K562 (cell line): ENCODE data around the gene NLGN2.

Source experiments
- BHLHE40 ChIP-seq: IDR thresholded peaks from 2 replicates; pipeline ENCODE4 v1.6.1; 2011; ENCODE audit warnings: low read length, improper control_type of control experiment
- CTCF ChIP-seq, 3 experiments: IDR thresholded peaks in 2 of 3; conservative IDR thresholded peaks in 1 of 3; 2 replicates each; pipeline ENCODE4 v1.5.1; 2011 to 2012; ENCODE audit warnings: low read length in 3 of 3, mild to moderate bottlenecking in 3 of 3, control low read depth in 2 of 3, improper control_type of control experiment in 1 of 3, inconsistent platforms in 1 of 3, low read depth in 1 of 3, mixed read lengths in 1 of 3, moderate library complexity in 1 of 3; ENCODE audit not compliant: insufficient read depth in 2 of 3
- GATA2 ChIP-seq: sonication (generic); formaldehyde crosslinking; IDR thresholded peaks from 2 replicates; pipeline ENCODE4 v1.4.0; 2020; ENCODE audit warnings: mild to moderate bottlenecking, missing genetic modification reagents
- KDM1A ChIP-seq, 2 experiments: fragments of 450-650 bp; IDR thresholded peaks; 2 replicates each; pipeline ENCODE4 v1.6.1; 2016; ENCODE audit warnings: mild to moderate bottlenecking in 2 of 2
- MTA1 ChIP-seq: fragments of 450-650 bp; IDR thresholded peaks from 2 replicates; pipeline ENCODE4 v1.6.1; 2017; ENCODE audit warnings: borderline replicate concordance
- RB1 ChIP-seq: fragments of 450-650 bp; IDR thresholded peaks from 2 replicates; pipeline ENCODE4 v1.6.1; 2017; ENCODE audit warnings: low read depth, mild to moderate bottlenecking
- RFX5 ChIP-seq: IDR thresholded peaks from 2 replicates; pipeline ENCODE4 v1.6.1; 2011; ENCODE audit warnings: low read depth, mild to moderate bottlenecking, improper control_type of control experiment, low read length
- SP1 ChIP-seq: sonication (generic); formaldehyde crosslinking; IDR thresholded peaks from 2 replicates; pipeline ENCODE4 v1.8.1; 2022; ENCODE audit warnings: mild to moderate bottlenecking, missing genetic modification reagents
- TAF9B ChIP-seq: fragments of 450-650 bp; IDR thresholded peaks from 2 replicates; pipeline ENCODE4 v1.6.1; 2018; ENCODE audit warnings: mild to moderate bottlenecking; ENCODE audit not compliant: partially characterized antibody
- TOE1 ChIP-seq, 2 experiments: fragments of 450-650 bp in 1 of 2; sonication (generic) in 1 of 2; formaldehyde crosslinking in 1 of 2; IDR thresholded peaks; 2 replicates each; pipeline versions ENCODE4 v1.7.1 to v1.8.0; 2016 to 2022; ENCODE audit warnings: borderline replicate concordance in 2 of 2, mild to moderate bottlenecking in 2 of 2, antibody characterized with exemption in 1 of 2, inconsistent platforms in 1 of 2, low read depth in 1 of 2, missing genetic modification reagents in 1 of 2, moderate library complexity in 1 of 2

- TF ChIP-seq CTCF (IDR thresholded peaks at IDR 0.05 in 2 of 3, conservative IDR thresholded peaks at IDR 0.05 in 1 of 3; ENCODE audit: insufficient read depth in 2 of 3, low read depth in 1 of 3, low read length in 3 of 3) (no peak), SP1 (CRISPR knock-in tag) (no peak), TOE1 (IDR thresholded peaks at IDR 0.05; ENCODE audit: borderline replicate concordance) (no peak), TOE1 (CRISPR knock-in tag; IDR thresholded peaks at IDR 0.05; ENCODE audit: borderline replicate concordance, low read depth) (no peak), RFX5 (no peak), BHLHE40 (no peak), GATA2 (CRISPR knock-in tag) (no peak), TAF9B (no peak), KDM1A (IDR thresholded peaks at IDR 0.05) (no peak), MTA1 (no peak), RB1 (no peak)
These were observed 13.8 kb upstream of the NLGN2 start for GRCh38 chr17:7393613-7394451.
